HG02938 (cell line): ENCODE measurements around the gene NUP35.
"Not testable (repeated sequence)": the region's sequence is repeated elsewhere in the genome, so short reads cannot be mapped to it uniquely, and the experiment has no call there.

Experiments used
- ATAC-seq: cut with Tn5 transposase; IDR thresholded peaks from one replicate; pipeline ENCODE4 v1.9.1; 2021; ENCODE audit warnings: mild to moderate bottlenecking, moderate library complexity; ENCODE audit not compliant: unreplicated experiment

Gene NUP35

DNA sequence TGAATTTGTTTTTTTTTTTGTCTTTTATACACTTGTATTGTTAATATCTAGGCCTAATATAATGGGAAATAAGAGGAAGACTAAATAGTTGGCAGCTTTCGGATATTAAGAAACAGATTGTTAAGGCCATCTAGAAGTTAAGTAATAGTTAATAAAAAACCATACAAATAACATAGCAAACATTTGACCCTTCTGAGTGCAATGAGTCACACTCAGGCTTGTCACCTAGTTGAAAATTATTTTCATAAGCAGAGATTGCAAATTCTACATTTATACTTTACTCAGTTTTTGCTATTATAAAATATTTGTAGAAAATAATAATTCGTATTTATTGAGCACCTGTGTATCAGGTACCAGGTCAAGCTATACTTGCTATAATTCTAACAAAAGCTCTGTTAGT, 2.4 kb downstream of the NUP35 start:
- no peak for ATAC-seq

DNA sequence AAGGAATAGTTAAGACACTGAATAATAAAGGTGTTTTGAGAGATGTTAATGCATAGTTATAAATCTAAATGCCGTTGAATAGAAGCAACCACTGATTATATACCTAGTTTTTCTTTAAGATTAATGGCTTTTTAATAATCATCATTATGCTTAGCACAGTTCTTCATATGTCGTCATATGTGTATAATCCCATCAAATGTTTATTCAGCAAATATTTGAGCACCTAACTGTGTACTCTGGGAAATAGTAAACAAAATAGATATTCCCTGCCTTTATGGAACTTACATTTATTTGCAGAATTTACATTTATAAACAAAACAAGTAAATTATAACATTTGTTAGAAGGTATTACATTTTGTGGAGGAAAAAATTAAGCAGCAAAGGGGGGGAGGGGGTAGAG, 9.8 kb downstream of the NUP35 start:
- no peak for ATAC-seq

DNA sequence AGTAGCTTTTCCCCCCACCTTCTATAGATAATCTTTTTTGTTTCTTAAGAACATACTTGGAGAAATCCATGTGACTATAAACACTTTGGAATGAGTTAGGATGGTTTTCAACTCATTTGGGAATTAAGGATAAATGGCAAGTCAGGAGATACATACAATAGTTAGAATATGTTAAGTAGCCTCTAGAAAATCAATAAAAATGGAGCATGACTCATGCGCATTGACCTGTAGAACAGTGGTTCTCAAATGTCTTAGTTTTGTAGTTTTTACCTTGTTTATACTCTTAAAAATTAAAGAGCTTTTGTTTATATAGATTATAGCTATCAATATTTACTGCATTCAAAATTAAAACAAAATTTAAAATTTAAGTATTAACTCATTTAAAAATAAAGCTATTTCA, 24.7 kb downstream of the NUP35 start:
- no peak for ATAC-seq

DNA sequence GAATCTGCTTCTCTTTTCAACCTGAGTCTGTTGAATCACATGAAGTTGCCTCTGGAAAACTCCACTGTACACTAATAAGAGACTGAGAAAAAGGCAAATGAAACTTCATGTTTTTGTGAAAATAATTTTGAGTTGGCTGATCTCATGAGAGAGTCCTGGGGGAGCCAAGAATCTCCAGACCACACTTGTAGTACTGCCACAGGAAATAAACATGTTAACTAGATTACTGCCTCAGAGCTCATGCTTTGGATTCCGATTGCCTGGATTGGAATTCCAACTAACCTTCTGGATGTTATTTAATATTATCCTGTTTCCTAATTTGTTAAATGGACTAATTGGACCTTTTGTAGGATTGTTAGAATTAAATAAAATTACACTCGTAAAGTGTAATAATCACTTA, 25.2 kb downstream of the NUP35 start:
- ATAC-seq: no peak

DNA sequence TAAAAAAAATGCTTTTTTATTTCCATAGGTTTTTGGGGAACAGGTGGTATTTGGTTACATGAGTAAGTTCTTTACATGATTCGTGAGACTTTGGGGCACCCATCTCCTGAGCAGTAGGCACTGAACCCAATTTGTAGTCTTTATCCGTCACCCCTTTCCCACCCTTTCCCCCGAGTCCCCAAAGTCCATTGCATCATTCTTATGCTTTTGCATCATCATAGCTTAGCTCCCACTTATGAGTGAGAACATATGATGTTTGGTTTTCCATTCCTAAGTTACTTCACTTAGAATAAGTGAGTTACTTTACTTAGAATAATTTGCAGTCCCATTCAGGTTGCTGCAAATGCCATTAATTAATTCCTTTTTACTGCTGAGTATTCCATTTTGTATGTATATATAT, 28.0 kb downstream of the NUP35 start:
- ATAC-seq: not testable (repeated sequence)

DNA sequence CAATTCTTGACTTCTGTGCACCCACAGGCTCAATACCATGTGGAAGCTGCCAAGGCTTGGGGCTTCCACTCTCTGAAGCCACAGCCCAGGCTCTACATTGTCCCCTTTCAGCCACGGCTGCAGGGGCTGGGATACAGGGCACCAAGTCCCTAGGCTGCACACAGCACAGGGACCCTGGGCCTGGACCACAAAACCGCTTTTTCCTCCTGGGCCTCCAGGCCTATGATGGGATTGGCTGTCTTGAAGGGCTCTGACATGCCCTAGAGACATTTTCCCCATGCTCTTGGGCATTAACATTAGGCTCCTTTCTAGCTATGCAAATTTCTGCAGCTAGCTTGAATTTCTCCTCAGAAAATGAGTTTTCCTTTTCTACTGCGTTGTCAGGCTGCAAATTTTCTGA, 29.7 kb downstream of the NUP35 start:
- ATAC-seq: no peak

DNA sequence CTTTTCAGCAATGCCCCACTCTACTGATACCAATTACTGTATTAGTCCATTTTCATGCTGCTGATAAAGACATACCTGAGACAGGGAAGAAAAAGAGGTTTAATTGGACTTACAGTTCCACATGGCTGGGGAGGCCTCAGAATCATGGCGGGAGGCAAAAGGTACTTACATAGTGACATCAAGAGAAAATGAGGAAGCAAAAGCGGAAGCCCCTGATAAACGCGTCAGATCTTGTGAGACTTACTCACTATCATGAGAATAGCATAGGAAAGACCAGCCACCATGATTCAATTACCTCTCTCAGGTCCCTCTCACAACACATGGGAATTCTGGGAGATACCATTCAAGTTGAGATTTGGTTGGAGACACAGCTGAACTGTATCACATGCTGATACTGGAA, 30.5 kb downstream of the NUP35 start:
- ATAC-seq: not testable (repeated sequence)

DNA sequence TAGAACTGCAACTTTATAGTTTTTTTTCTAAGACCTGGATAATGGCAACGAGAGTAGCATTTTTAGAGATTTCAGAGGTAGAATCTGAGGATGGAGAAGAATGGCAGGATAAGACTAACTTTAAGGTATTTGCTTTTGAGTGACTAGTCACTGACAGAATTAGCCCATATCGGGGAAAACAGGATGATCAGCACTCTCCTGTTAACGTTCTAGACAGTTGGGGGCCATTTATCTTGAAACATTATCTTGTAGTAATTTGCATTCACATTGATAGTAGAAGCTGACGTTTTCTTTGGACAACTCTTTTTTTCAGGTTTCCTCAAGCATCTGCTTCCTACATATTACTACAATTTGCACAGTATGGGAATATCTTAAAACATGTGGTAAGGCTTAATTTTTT, 32.9 kb downstream of the NUP35 start:
- ATAC-seq: no peak

DNA sequence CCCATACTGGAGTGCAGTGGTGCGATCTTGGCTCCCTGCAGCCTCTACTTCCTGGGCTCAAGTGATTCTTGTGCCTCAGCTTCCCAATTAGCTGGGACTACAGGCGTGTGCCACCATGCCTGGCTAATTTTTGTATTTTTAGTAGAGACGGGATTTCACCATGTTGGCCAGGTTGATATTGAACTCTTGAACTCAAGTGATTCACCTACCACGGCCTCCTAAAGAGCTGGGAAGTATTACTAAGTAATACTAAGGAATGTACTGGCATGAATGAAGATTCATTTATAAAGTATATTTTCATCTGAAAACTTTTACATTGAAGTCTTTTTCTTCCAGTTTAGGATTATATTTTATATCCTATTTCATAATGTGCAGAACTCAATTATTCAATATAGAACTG, 38.1 kb downstream of the NUP35 start:
- ATAC-seq: no peak

DNA sequence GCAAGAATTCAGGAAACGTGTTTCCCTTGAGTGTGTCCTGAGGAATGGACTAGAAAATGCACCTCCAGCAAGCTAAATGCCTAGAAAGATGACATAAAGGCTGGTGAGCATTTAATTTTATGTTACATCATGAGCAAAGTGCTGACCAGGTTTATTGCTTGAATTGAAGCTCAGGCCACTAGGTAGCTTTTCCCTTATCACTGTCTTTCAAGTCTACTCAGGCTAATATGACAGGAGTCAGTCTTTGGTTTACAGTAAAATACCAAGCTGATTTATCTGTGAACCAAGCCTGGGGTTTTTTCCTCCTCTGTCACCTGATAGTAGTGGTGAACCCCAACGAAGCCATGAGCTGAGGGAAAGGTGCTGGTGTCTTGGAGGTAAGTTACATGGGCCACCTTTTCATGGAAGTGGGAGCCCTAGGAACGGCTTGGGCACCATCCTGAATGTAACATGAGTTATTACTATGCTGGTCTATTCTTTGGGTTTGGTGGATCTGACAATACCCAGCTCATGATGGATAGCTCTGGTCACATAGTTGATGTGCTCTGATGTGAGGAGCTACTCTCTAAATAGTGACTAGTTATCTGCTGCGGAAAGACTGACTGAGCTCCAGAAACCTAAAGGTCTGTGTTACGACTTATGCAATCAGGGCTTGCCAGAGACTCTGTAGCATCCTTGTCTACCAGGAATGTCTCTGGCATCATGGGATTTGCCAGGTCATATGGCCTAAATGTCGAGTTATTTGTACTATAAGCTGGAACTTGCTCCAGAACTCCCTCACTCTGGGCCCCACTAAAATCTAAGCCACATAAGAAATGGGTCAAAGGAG, 39.8 kb downstream of the NUP35 start:
- ATAC-seq: no peak

DNA sequence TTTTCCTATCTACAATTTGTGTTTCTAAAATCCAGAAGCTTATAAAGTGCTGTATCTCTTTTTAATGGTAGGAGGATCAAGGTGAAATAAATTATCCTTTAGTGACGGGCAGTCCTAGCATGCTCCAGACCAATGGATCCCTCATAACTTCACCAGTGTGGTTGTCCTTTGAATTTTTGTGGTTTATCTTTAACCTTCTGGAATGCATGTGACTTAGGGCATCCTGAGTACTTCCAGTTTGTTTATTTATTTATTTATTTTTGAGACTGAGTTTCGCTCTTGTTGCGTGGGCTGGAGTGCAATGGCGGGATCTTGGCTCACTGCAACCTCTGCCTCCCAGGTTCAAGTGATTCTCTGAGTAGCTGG, 40.4 kb downstream of the NUP35 start:
- no peak for ATAC-seq

DNA sequence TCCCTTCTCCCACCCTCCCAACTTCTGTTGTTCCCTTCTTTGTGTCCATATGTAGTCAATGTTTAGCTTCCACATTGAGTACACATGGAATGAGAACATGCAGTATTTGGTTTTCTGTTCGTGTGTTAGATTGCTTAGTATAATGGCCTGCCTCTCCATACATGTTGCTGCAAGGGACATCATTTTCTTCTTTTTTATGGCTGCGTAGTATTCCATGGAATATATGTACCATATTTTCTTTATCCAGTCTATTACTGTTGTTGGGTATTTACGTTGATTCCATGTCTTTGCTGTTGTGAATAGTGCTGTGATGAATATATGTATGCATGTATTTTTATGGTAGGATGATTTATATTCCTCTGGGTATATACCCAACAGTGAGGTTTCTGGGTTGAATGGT, 42.0 kb downstream of the NUP35 start:
- ATAC-seq: no peak

DNA sequence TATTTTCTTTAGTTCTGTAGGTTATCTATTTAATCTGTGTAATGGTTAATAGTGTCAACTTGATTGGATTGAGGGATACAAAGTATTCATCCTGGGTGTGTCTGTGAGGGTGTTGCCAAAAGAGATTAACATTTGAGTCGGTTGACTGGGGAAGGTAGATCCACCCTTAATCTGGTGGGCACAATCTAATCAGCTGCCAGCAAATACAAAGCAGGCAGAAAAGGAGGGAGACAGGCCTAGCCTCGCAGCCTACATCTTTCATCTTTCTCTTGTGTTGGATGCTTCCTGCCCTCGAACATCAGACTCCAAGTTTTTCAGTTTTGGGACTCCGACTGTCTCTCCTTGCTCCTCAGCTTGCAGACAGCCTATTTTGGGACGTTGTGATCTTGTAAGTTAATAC, 42.7 kb downstream of the NUP35 start:
- not testable (repeated sequence) for ATAC-seq

DNA sequence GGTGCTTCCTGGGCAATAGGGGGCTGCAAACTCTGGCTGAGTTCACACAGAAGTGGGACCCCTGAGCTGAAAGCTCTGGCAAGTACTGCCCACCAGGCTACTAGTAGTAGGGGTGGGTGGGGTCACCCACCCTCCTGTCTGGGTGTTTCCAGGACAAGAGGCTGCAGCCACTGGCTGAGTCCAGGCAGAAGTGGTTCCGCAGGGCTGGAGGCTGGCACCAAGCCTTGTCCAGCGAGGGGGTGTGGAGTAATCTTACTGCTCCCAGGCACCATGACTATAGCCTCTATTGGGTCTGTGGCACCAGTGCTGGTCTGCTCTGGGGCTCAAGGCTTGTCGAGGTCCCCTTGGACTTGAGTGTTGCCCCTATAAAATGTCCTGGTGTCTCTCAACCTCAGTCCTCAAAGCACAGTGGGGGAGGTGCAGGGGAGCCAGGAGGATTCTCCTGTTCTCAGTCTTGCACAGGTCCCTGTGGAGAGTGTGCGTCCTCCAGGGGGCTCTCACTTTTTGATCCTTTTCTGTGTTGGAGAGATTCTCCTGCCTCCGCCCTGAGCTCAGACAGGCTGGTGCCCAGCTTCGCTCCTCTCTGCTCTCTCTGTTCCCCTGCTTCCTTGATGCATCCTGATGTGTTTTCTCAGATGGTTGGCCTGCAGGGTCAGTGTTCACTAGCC, 48.1 kb downstream of the NUP35 start:
- ATAC-seq: no peak

DNA sequence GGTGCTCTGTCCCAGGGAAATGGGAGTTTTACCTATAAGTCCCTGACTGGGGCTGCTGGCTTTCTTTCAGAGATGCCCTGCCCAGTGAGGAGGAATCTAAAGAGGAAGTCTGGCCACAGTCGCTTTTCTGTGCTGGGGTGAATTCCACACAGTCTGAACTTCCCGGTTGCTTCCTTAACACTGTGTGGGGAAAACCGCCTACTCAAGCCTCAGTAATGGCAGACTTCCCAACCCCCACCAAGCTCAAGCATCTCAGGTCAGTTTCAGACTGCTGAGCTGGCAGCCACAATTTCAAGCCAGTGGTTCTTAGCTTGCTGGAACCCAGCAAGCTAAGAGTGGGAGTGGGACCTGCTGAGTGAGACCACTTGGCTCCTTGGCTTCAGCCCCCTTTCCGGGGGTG, 54.9 kb downstream of the NUP35 start:
- no peak for ATAC-seq

DNA sequence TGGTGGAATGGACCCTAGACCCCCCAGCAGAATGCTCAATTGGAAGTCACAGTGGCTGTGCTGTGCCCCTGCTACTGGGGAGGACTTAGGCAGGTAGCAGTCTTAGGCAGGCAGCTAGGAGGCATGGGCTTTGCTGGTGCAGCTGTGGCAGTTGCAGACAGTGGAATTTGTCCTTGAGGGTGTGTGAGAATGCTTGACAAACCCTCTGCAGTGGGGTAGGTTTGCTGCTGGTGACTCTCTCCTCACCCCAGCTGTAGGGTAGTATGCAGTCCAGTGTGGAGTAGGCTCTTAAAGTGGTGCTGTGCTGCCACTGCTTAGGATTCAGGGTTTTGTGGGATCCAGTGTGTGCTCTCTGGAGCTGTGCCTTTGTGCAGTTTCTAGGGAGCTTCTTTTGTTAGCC, 61.3 kb downstream of the NUP35 start:
- ATAC-seq: no peak

DNA sequence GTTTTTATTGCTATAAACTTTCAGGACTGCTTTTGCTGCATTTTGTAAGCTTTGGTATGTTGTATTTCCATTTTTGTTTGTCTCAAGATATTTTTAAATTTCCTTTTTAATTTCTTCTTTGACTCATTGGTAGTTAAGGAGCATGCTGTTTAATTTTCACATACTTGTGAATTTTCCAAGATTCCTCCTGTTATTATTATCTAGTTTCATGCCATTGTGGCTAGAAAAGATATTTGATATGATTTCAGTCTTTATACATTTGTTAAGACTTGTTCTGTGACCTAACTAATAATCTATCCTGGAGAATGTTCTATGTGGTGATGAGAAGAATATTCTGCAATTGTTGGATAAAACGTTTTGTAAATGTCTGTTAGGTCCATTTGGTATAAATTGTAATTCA, 62.1 kb downstream of the NUP35 start:
- no peak for ATAC-seq

DNA sequence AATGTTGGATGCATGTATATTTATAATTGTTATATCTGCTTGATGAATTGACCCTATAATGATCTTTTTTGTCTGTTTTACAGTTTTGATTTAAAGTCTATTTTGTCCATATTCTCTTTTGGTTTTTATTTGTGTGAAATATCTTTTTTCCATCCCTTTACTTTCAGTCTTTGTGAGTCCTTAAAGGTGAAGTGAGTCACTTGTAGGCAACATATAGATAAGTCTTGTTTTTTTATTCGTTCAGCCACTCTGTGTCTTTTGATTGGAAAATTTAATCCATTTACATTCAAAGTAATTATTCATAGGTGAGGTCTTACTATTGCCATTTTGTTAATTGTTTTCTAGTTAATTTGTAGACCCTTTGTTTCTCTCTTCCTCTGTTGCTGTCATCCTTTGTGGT, 62.5 kb downstream of the NUP35 start:
- ATAC-seq: no peak

DNA sequence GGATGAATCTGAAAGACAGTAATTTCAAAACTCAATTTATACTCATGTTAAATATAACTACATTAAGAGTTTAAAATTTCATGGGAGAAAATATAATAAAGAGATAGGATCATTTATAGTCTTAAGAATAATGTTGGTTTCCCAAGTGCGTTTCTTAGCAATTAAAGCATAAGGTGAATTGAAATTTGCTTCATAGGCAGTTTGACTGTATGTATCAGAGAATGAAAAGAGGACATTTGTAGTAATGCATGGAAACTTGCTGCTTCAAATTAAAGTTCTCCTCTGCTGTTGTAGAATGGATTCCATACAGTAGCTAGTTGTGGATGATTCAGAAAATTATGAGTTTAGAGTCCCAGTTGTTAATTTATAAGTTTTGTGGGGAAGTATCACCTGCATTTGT, 68.1 kb downstream of the NUP35 start:
- ATAC-seq: no peak

DNA sequence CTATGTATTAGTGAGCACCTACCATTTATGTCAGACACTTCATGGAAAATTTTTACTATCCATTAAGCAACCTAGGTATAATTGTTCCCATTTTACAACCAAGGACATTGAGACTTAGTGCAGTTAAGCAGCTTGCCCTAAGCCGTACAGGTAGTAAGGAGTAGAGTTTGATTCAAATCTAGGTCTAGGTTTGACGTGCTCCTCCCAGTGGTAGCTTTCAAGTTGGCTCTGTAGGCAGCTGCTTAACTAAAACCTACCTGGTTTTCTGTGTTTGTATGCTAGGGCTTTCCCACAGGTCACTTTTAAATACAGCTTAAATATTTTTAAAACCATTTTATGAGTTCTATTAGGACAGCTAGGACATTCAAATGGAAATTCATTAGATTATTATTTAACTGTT, 69.7 kb downstream of the NUP35 start:
- ATAC-seq: no peak

DNA sequence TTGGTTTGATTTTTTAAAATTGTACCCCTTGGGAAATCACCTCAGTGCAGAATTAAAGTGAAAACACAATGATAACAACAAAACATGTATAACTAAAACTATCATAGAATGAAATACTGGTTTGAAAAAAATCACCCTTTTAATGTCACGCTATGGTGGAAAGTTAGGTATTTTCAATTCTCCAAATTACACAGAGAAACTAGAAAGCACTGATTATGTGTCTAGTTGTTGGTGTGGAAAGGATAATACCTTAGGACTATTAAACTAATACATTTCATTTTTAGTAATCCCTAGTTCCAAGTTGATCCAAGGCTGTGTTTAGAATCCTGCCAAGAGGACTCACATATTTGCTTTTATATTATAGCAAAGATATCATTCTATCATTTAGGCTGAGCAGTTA, 71.2 kb downstream of the NUP35 start:
- ATAC-seq: no peak

DNA sequence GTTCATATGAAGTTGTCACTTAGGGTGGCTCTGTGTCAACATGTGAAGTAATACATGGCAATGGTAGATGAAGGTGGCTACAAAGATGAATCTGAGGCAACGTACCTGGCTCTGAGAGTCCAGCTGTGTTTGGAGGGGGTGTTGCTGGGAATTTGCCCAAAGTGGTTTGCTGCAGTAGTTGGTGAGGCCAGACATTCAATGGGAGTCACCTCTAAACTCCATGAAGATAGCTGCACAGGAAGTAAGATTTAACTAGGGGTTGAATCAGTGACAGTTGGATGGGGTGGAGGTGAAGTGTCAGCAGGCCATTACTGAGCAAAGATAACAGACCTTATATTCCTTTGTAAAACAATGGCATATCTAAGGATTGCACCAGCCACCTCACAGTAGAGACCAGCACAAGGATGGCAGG, 71.8 kb downstream of the NUP35 start:
- ATAC-seq: no peak

DNA sequence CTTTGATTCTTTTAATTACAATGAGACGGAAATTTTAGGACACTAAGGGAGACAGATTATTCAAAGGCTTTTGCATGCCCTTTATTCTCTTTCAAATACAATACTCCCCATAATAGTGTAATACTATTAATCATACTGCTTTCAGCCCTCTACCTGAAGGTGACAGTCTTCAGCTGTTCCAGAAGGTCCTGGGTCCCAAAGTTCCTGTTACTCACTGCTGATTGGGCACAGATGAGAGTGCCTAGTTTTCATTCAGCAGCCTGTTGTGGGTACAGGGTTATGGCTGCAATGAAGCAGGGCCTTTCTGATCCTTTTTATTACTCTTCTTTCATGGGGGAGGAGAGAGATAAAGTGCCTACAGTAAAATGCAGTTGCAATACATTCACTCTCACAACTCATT, 80.2 kb downstream of the NUP35 start:
- ATAC-seq: no peak
